IMR-90 (cell line): ENCODE results near the gene ABCA7.

Experiments
- BHLHE40 ChIP-seq: fragments of 150-350 bp; IDR thresholded peaks from 2 replicates; pipeline ENCODE4 v1.6.1; 2016; ENCODE audit warnings: mild to moderate bottlenecking, low read depth, low read length
- CHD1 ChIP-seq: IDR thresholded peaks from 2 replicates; pipeline ENCODE4 v1.6.1; 2012; ENCODE audit warnings: low read depth, low read length, improper control_type of control experiment
- CTCF ChIP-seq: conservative IDR thresholded peaks from 2 replicates; pipeline ENCODE4 v1.5.1; 2012; ENCODE audit warnings: mild to moderate bottlenecking, low read depth, low read length, improper control_type of control experiment
- FOS ChIP-seq: fragments of 150-350 bp; IDR thresholded peaks from 2 replicates; pipeline ENCODE4 v1.6.1; 2016; ENCODE audit warnings: low read depth, low read length
- MAFK ChIP-seq: IDR thresholded peaks from 2 replicates; pipeline ENCODE4 v1.6.1; 2012; ENCODE audit warnings: low read depth, low read length, improper control_type of control experiment
- MXI1 ChIP-seq: IDR thresholded peaks from 2 replicates; pipeline ENCODE4 v1.6.1; 2012; ENCODE audit warnings: low read depth, mild to moderate bottlenecking, low read length, moderate library complexity, borderline replicate concordance
- POLR2A ChIP-seq: IDR thresholded peaks from 2 replicates; pipeline ENCODE4 v1.6.1; 2012; ENCODE audit warnings: mild to moderate bottlenecking, low read depth, low read length
- RAD21 ChIP-seq: IDR thresholded peaks from 2 replicates; pipeline ENCODE4 v1.6.1; 2012; ENCODE audit warnings: low read length, improper control_type of control experiment
- USF2 ChIP-seq: fragments of 150-350 bp; IDR thresholded peaks from 2 replicates; pipeline ENCODE4 v1.6.1; 2017; ENCODE audit warnings: mild to moderate bottlenecking, antibody characterized with exemption, low read length, low read depth

GRCh38 chr19:991932-992669, 47.8 kb upstream of the ABCA7 start:
- no peak for TF ChIP-seq FOS
- TF ChIP-seq RAD21, result no peak
- no peak for TF ChIP-seq CTCF
- no peak for TF ChIP-seq MAFK
- no peak for TF ChIP-seq USF2
- no peak for TF ChIP-seq POLR2A
- no peak for TF ChIP-seq CHD1
- no peak for TF ChIP-seq BHLHE40
- TF ChIP-seq MXI1, result no peak
